WI38 (cell line): Measurements from ENCODE around the gene PHOX2A.

Experiments
- H3K4me3 ChIP-seq: 2 replicates; pipeline ENCODE4 v1.5.1; 2011; ENCODE audit warnings: low read depth, mild to moderate bottlenecking, control low read depth, low read length
- CTCF ChIP-seq: IDR thresholded peaks from 2 replicates; pipeline ENCODE4 v1.5.1; 2012; ENCODE audit warnings: low read depth, mild to moderate bottlenecking, control low read depth, low read length

Gene PHOX2A

DNA sequence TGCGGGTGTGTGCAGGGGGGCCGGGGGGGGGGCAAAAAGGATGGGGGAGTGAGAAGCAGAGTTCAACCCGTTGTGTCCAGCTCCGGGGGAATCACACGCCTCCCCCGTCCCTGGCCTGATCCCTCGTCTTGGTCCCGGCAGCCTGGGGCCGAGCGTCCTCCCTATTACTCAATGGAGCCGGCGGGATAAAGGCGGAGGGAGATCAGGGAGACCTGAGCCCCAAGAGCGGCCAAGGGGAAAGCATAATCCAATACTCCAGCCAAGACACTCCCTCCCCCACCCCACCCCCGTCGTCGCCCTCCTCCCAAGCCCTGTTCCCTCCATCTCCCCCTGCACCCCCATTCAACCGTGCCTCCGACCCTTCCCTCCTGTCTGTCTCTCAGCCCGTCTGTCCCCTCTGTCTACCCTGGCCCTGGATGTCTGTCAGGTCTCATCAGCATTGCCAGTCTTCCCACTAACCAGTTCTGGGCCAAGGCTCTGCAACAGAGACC lies 2.6 kb downstream of the PHOX2A start:
- H3K4me3 ChIP-seq, result no peak overlapping the region
- no peak for TF ChIP-seq CTCF

DNA sequence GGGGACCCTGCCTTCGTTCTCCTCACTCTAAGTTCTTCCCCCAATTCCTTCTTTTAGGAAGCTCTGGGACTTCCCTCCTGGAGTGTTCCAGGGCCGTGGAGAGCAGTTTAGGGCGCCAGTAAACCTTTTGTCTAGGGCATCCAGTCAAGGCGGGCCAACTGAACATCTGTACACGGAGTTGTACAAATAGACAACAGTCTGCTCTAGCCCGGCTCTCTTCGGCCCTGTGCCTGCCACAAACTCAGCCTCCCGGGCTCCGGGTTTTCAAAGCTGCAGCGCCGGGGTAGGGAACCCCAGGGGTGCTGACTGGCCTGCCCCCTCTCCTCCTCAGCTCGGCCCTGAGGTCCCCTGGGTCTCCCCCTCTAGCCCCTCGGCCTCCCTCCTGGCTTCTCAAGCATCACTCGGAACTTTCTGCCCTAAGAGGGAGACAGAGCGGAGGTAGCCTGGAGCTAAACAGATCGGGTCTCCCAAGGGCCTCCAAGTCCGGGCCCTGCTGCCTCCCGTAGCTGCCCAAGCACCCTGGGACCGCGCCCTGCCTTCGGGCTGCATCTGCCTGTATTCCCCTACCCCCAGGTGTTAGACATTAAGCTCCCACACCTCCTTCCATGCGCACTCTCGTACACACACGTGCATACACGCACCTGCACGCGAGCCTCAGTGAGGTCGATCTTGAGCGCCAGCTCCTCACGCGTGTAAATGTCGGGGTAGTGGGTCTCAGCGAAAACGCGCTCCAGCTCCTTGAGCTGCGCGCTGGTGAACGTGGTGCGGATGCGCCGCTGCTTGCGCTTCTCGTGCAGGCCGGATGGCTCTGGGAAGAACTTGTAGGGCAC lies 3.3 kb downstream of the PHOX2A start:
- no peak overlapping the region for H3K4me3 ChIP-seq
- no peak for TF ChIP-seq CTCF

GRCh38 chr11:72239849-72240460 lies 4.0 kb downstream of the PHOX2A start:
- H3K4me3 ChIP-seq, result peak overlapping the region; percentile 31
- no peak for TF ChIP-seq CTCF

DNA sequence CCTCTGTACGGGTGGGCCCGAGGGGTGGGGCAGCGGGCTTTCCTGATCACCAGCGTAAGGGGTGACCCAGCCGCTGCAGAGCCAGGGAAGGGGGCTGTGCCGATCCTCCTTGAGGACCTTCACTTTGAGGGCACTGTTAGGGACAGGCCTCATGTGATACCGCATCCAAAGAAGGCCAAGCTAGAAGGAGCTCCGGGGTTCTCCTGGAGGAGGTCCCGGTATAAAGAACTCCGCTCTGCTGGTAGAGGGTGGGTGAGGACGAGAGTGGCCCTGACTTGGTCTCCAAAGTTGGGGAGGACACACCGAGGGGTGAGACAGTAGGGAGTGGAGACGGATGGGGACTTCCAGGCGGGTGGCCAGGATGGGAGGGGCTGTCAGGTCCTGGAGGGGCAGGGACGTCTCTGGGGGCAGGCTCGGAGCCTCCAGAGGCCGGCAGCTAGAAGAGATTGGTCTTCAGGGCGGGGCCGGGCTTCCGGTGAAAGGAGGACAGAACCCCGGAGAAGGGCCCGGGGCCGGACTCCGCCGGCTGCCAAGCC lies 4.6 kb downstream of the PHOX2A start:
- H3K4me3 ChIP-seq, result peak overlapping the region; percentile 16; the same call in 1 of the 2 replicates
- no peak for TF ChIP-seq CTCF

- H3K4me3 ChIP-seq, result no peak overlapping the region
- no peak for TF ChIP-seq CTCF
Observed at GRCh38 chr11:72238492-72239312, 5.3 kb downstream of the PHOX2A start.

DNA sequence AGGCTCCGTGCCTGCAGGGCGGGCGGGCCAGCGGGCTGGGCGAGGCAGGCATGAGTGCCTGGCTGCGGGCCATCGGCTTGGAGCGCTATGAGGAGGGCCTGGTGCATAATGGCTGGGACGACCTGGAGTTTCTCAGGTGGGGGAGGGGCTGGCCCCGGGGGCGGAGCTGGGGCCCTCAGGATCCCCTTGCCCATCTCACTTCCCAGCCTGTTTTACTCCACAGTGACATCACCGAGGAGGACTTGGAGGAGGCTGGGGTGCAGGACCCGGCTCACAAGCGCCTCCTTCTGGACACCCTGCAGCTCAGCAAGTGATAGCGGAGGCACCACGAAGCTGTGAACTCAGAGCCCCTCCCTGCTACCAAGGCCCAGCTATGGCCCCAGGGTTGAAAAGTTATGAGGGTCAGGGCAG lies 5.9 kb downstream of the PHOX2A start:
- peak; percentile 84 for TF ChIP-seq CTCF
- no peak overlapping the region for H3K4me3 ChIP-seq
